D721Med (cell line): ENCODE results near the gene MPRIP.

Experiments
- DNase-seq: peaks from one replicate; pipeline ENCODE4 v3.0.0; 2011; ENCODE audit warnings: low spot score; ENCODE audit not compliant: insufficient read length
- FAIRE-seq: peaks from 2 replicates; lab custom pipeline; 2011; peaks lifted over from hg19 to GRCh38; lab: Jason Lieb, UNC
- TF ChIP-seq, protein P1 (sequence below): IDR thresholded peaks from 2 replicates; pipeline ENCODE4 v1.5.1; 2012; ENCODE audit warnings: mild to moderate bottlenecking, control low read depth; ENCODE audit not compliant: insufficient read depth; ENCODE audit errors: missing control alignments

Gene MPRIP

GRCh38 chr17:17196776-17197175 is 154.5 kb downstream of the MPRIP start:
- FAIRE-seq: no peak
- TF ChIP-seq, protein P1, sequence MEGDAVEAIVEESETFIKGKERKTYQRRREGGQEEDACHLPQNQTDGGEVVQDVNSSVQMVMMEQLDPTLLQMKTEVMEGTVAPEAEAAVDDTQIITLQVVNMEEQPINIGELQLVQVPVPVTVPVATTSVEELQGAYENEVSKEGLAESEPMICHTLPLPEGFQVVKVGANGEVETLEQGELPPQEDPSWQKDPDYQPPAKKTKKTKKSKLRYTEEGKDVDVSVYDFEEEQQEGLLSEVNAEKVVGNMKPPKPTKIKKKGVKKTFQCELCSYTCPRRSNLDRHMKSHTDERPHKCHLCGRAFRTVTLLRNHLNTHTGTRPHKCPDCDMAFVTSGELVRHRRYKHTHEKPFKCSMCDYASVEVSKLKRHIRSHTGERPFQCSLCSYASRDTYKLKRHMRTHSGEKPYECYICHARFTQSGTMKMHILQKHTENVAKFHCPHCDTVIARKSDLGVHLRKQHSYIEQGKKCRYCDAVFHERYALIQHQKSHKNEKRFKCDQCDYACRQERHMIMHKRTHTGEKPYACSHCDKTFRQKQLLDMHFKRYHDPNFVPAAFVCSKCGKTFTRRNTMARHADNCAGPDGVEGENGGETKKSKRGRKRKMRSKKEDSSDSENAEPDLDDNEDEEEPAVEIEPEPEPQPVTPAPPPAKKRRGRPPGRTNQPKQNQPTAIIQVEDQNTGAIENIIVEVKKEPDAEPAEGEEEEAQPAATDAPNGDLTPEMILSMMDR: no peak
- DNase-seq: no peak

- DNase-seq (no peak), FAIRE-seq (no peak)
- TF ChIP-seq, protein P1: no peak
Measured at GRCh38 chr17:17198281-17198680, 156.0 kb downstream of the MPRIP start.

DNA sequence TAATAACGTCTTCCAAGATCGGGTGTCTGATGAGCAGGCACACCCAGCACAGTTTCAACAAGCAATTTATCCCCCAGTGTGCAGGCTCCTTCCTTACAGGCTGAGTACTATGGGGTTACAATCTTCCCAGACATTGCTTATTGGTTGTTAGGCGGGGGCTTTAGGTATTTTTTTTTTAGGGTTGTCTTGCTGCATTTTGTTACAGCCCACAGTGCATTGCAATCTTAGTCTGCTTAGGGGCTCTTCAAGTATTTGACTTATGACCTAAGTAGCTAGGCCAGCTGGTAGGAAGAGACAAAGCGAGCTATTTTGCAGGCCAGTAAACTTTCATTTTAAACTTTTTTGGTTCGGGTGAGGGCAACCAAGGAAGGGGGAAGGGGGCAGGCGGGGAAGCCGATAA is 158.1 kb downstream of the MPRIP start:
- TF ChIP-seq, protein P1: no peak
- DNase-seq (no peak), FAIRE-seq (no peak)

- TF ChIP-seq, protein P1: no peak
Measured at GRCh38 chr17:17200831-17201230, 158.6 kb downstream of the MPRIP start.

GRCh38 chr17:17201271-17201670 is 159.0 kb downstream of the MPRIP start:
- FAIRE-seq (no peak), DNase-seq (no peak)
- TF ChIP-seq, protein P1: no peak

More at GRCh38 chr17:17200831-17201230, 158.6 kb downstream of the MPRIP start:
- DNase-seq (no peak), FAIRE-seq (no peak)

DNA sequence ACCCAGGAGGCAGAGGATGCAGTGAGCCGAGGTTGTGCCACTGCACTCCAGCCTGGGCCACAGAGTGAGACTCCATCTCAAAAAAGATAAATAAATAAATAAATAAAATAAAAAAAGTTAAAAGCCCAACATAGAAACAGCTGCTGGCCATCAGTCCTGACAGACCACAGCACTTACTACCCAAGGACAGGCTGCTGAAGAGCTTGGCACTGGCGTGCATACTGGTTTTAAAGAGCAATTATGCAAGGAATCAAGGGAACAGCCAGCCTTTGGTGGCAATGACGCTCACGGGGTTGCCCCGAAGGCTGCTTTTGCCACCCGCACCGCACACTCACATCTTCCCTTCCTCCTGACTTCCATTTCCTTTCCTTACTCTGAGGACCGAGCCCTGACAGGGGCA is 159.7 kb downstream of the MPRIP start:
- DNase-seq: no peak
- TF ChIP-seq, protein P1: no peak
- no peak for FAIRE-seq

GRCh38 chr17:17203173-17203730 is 161.0 kb downstream of the MPRIP start:
- DNase-seq: no peak
- FAIRE-seq: no peak

More at GRCh38 chr17:17203173-17203730, 161.0 kb downstream of the MPRIP start:
- TF ChIP-seq, protein P1: no peak
